UCSD-AML1 (cell line): ENCODE results near the gene TTC8.

ENCODE experiments used
- DNase-seq: peaks from one replicate; lab custom pipeline; 2025; ENCODE audit not compliant: unreplicated experiment; lab: John Stamatoyannopoulos, UW

Gene TTC8

GRCh38 chr14:88864198-88864597 lies 39.7 kb downstream of the TTC8 start:
- DNase-seq = no peak

- no peak for DNase-seq
Observed at GRCh38 chr14:88866305-88866704, 41.9 kb downstream of the TTC8 start.

- DNase-seq = no peak
Observed at GRCh38 chr14:88868558-88869159, 44.2 kb downstream of the TTC8 start.

GRCh38 chr14:88870777-88871176 lies 46.3 kb downstream of the TTC8 start:
- no peak for DNase-seq

DNA sequence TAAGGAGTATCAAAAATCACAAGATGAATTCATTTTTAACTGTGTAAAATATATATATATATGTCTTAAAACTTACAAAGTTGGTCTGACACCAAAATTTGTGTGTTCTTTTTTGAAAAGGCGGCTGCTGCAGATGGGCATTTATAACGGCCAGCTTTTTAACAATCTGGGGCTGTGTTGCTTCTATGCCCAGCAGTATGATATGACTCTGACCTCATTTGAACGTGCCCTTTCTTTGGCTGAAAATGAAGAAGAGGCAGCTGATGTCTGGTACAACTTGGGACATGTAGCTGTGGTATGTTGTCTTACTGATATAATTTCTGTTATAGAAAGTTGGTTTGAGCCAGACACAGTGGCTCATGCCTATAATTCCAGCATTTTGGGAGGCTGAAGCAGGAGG lies 47.0 kb downstream of the TTC8 start:
- no peak for DNase-seq

GRCh38 chr14:88872976-88873375 lies 48.5 kb downstream of the TTC8 start:
- no peak for DNase-seq

DNA sequence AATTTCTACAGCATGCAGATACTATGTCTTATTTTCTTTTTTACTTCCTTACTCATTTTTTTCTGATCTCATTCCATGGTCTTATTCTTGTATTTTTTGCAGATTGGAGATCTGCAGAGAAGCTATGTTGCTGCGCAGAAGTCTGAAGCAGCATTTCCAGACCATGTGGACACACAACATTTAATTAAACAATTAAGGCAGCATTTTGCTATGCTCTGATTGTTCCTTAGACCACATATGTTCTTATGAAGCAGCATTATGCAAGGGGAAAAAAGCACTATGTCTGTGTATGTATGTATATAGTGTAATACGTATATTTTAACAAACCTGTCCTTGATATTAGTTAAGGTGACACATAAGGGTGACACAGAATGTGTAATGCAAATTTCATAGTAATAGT lies 52.7 kb downstream of the TTC8 start:
- no peak for DNase-seq

GRCh38 chr14:88879022-88879421 lies 54.6 kb downstream of the TTC8 start:
- no peak for DNase-seq

DNA sequence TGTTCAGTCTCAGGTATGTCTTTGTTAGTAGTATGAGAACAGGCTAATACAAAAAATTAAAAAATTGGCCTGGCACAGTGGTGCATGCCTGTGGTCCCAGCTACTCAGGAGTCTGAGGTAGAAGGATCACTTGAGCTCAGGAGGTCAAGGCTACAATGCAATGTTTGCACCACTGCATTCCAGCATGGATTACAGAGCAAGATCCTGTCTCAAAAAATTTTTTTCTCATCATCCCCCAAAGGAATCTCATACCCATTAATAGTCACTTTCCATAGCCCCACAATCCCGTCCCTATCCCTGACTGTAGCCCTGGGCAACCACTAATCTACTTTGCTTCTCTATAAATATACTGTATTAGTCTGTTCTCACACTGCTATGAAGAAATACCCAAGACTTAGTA lies 57.8 kb downstream of the TTC8 start:
- no peak for DNase-seq

- no peak for DNase-seq
Observed at GRCh38 chr14:88895116-88895515, 70.7 kb downstream of the TTC8 start.

GRCh38 chr14:88901189-88901588 lies 76.7 kb downstream of the TTC8 start:
- DNase-seq = no peak

GRCh38 chr14:88901991-88902390 lies 77.5 kb downstream of the TTC8 start:
- no peak for DNase-seq

DNA sequence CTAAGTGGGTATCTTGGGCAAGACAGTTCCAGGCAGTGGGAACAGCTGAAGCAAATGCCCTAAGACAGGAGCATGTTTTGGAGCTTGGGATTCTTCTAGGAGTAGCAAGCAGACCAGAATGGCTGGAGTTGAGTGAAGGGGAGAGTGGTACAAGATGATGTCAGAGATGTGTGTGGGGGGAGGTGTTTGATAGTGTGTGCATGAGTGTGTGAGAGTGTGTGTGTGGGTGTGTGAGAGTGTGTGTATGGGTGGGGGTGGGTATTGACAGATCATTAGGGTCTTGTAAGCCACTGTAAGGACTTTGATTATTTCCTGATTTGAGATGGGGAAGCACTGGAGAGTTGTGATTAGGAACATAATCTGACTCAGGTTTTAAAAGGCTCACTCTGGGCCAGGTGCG lies 78.4 kb downstream of the TTC8 start:
- DNase-seq = no peak

GRCh38 chr14:88904206-88904647 lies 79.8 kb downstream of the TTC8 start:
- DNase-seq = no peak

GRCh38 chr14:88904864-88905263 lies 80.4 kb downstream of the TTC8 start:
- DNase-seq = no peak

GRCh38 chr14:88908216-88908615 lies 83.8 kb downstream of the TTC8 start:
- DNase-seq = no peak

GRCh38 chr14:88910386-88910785 lies 85.9 kb downstream of the TTC8 start:
- DNase-seq = no peak

GRCh38 chr14:88911809-88912208 lies 87.4 kb downstream of the TTC8 start:
- no peak for DNase-seq

DNA sequence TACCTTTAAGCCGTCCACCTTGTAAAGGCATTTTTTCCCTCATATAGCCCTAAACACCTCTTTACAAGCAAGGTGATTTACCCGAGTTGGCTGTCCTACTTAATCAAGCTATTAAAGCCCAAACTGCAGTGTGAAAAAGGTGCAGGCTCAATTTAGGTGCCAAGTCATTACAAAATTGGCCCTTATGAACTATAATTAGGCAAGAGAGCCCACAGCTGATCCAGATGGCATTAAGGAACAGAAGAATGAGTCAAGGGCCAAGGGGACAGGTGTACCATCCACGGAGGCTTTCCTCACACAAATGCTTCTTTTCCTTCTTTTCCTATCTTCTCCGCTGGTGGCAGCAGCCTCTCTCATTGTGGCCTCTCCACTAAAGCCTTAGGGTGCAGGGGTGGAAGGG lies 90.5 kb downstream of the TTC8 start:
- no peak for DNase-seq

DNA sequence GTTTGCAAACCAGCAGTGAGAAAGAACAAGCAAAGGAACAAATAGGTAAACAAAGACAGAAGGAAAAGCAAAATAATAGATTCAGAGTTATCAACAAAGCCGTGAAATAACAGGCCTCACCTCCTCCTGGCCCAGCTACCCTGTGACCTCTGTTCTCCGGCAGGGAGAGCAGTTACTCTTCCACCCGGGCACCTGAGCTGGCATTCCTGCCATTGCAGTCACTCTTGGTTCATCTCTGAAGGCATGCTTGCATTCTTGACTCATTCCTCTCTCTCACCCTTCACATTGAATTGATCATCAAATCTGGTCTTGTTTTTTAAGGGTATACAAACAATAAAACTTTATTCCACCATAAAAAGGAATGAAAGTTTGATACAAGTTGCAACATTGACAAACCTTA lies 95.1 kb downstream of the TTC8 start:
- DNase-seq = no peak
